IMR-90 (cell line): ENCODE measurements around the gene SOD1. TPM values are rescaled to one million over a fixed set of nuclear protein-coding genes. Genes with fewer than 3 reads are reported as not detected.

Source experiments
- ATAC-seq: fragments of 200-7000 bp; cut with Tn5 transposase; 2 replicates; pipeline ENCODE4 v1.9.1; 2020; ENCODE audit warnings: low read depth, mild to moderate bottlenecking, moderate library complexity
- BruUV-seq: library from RNA; stranded (reverse); fragments of 400-500 nt; replicated peaks from 2 replicates; lab custom pipeline; 2021; lab: Mats Ljungman, UMichigan
- CTCF ChIA-PET: fragments of 300-600 bp; formaldehyde crosslinking; extraction: SDS; loops from one replicate; lab custom pipeline; 2021; ENCODE audit warnings: antibody characterized with exemption; lab: Yijun Ruan, JAX
- POLR2A ChIA-PET: fragments of 300-600 bp; sonication (Branson Sonifier 250); formaldehyde crosslinking; loops from one replicate; lab custom pipeline; 2022; ENCODE audit warnings: antibody characterized with exemption; ENCODE audit not compliant: unreplicated experiment; lab: Charles Lee
- DNase-seq: peaks from one replicate; pipeline ENCODE4 v3.0.0; 2013
- H2AFZ ChIP-seq: replicated peaks from 2 replicates; pipeline ENCODE3; 2013; ENCODE audit warnings: low read length, mild to moderate bottlenecking; ENCODE audit not compliant: poor library complexity
- H2AK5ac ChIP-seq: 2 replicates; pipeline ENCODE4 v1.6.1; 2013; ENCODE audit warnings: low read depth, low read length, inconsistent platforms
- H2AK9ac ChIP-seq: replicated peaks from 2 replicates; pipeline ENCODE3; 2013; ENCODE audit warnings: mild to moderate bottlenecking, low read depth, low read length, moderate library complexity; ENCODE audit not compliant: poor library complexity
- H2BK120ac ChIP-seq: 2 replicates; pipeline ENCODE4 v1.6.1; 2013; ENCODE audit warnings: low read depth, low read length, inconsistent platforms
- H2BK15ac ChIP-seq: 3 replicates; pipeline ENCODE4 v1.6.1; 2013; ENCODE audit warnings: low read depth, low read length, inconsistent platforms
- H2BK20ac ChIP-seq: 2 replicates; pipeline ENCODE4 v1.6.1; 2013; ENCODE audit warnings: low read depth, mild to moderate bottlenecking, inconsistent platforms, low read length, moderate library complexity
- H2BK5ac ChIP-seq: 2 replicates; pipeline ENCODE4 v1.6.1; 2013; ENCODE audit warnings: mild to moderate bottlenecking, low read depth, low read length, inconsistent platforms; ENCODE audit not compliant: poor library complexity, severe bottlenecking
- H3K14ac ChIP-seq: replicated peaks from 2 replicates; pipeline ENCODE4 v1.6.1; 2013; ENCODE audit warnings: low read depth, low read length, inconsistent platforms
- H3K18ac ChIP-seq: 2 replicates; pipeline ENCODE4 v1.6.1; 2013; ENCODE audit warnings: low read depth, low read length, control low read depth
- H3K23ac ChIP-seq: 2 replicates; pipeline ENCODE4 v1.6.1; 2013; ENCODE audit warnings: low read depth, low read length, inconsistent platforms
- H3K27ac ChIP-seq: 2 replicates; pipeline ENCODE4 v1.5.1; 2013; ENCODE audit warnings: mild to moderate bottlenecking, control low read depth, low read length; ENCODE audit not compliant: insufficient read depth
- H3K27me3 ChIP-seq: 2 replicates; pipeline ENCODE4 v1.6.1; 2013; ENCODE audit warnings: low read length; ENCODE audit not compliant: control insufficient read depth, insufficient read depth
- H3K36me3 ChIP-seq: 2 replicates; pipeline ENCODE4 v1.6.1; 2013; ENCODE audit warnings: low read length, mixed read lengths; ENCODE audit not compliant: control insufficient read depth, insufficient read depth
- H3K4ac ChIP-seq: 2 replicates; pipeline ENCODE4 v1.6.1; 2013; ENCODE audit warnings: low read depth, low read length, inconsistent platforms
- H3K4me1 ChIP-seq: 2 replicates; pipeline ENCODE4 v1.6.1; 2013; ENCODE audit warnings: low read length, mixed read lengths; ENCODE audit not compliant: control insufficient read depth, insufficient read depth
- H3K4me2 ChIP-seq: 2 replicates; pipeline ENCODE4 v1.6.1; 2013; ENCODE audit warnings: low read depth, mild to moderate bottlenecking, control low read depth, low read length, moderate library complexity
- H3K4me3 ChIP-seq: 2 replicates; pipeline ENCODE4 v1.5.1; 2013; ENCODE audit warnings: low read depth, mild to moderate bottlenecking, control low read depth, low read length, moderate library complexity; ENCODE audit not compliant: insufficient read depth
- H3K56ac ChIP-seq: 2 replicates; pipeline ENCODE4 v1.6.1; 2013; ENCODE audit warnings: low read length, inconsistent platforms; ENCODE audit not compliant: insufficient read depth; ENCODE audit errors: extremely low read depth
- H3K79me1 ChIP-seq, 2 experiments: 2 replicates each; pipeline ENCODE4 v1.6.1; 2013; ENCODE audit warnings: low read length in 2 of 2, inconsistent platforms in 1 of 2, low read depth in 1 of 2
- H3K9ac ChIP-seq: 2 replicates; pipeline ENCODE4 v1.6.1; 2013; ENCODE audit warnings: low read depth, low read length, control low read depth
- H3K9me1 ChIP-seq: 2 replicates; pipeline ENCODE4 v1.6.1; 2013; ENCODE audit warnings: low read length, inconsistent platforms; ENCODE audit not compliant: insufficient read depth
- H3K9me3 ChIP-seq: 2 replicates; pipeline ENCODE4 v1.6.1; 2013; ENCODE audit warnings: low read length; ENCODE audit not compliant: control insufficient read depth, insufficient read depth
- H4K20me1 ChIP-seq: 2 replicates; pipeline ENCODE4 v1.6.1; 2013; ENCODE audit warnings: low read length, inconsistent platforms; ENCODE audit not compliant: insufficient read depth
- H4K5ac ChIP-seq: 2 replicates; pipeline ENCODE4 v1.6.1; 2013; ENCODE audit warnings: mild to moderate bottlenecking, low read depth, low read length, control low read depth
- H4K8ac ChIP-seq, 2 experiments: 2 replicates each; pipeline ENCODE4 v1.6.1; 2013; ENCODE audit warnings: low read depth in 2 of 2, low read length in 2 of 2, control low read depth in 1 of 2, inconsistent platforms in 1 of 2
- H4K91ac ChIP-seq: 2 replicates; pipeline ENCODE4 v1.6.1; 2013; ENCODE audit warnings: low read depth, low read length, inconsistent platforms; ENCODE audit not compliant: insufficient read depth
- CTCF ChIP-seq: conservative IDR thresholded peaks from 2 replicates; pipeline ENCODE4 v1.5.1; 2012; ENCODE audit warnings: mild to moderate bottlenecking, low read depth, low read length, improper control_type of control experiment
- ELK1 ChIP-seq: fragments of 150-350 bp; IDR thresholded peaks from 2 replicates; pipeline ENCODE4 v1.6.1; 2016; ENCODE audit warnings: low read depth, mild to moderate bottlenecking, low read length, moderate library complexity, borderline replicate concordance
- NFE2L2 ChIP-seq: fragments of 150-350 bp; IDR thresholded peaks from 2 replicates; pipeline ENCODE4 v1.6.1; 2016; ENCODE audit warnings: low read depth, mild to moderate bottlenecking, low read length
- POLR2A ChIP-seq: IDR thresholded peaks from 2 replicates; pipeline ENCODE4 v1.6.1; 2012; ENCODE audit warnings: mild to moderate bottlenecking, low read depth, low read length
- RAD21 ChIP-seq: IDR thresholded peaks from 2 replicates; pipeline ENCODE4 v1.6.1; 2012; ENCODE audit warnings: low read length, improper control_type of control experiment
- RCOR1 ChIP-seq: IDR thresholded peaks from 2 replicates; pipeline ENCODE4 v1.6.1; 2012; ENCODE audit warnings: mild to moderate bottlenecking, low read length, improper control_type of control experiment; ENCODE audit not compliant: insufficient replicate concordance
- RFX5 ChIP-seq: IDR thresholded peaks from 2 replicates; pipeline ENCODE4 v1.8.0; 2012; ENCODE audit warnings: low read depth, mild to moderate bottlenecking, low read length, moderate library complexity
- SMC3 ChIP-seq: fragments of 150-350 bp; IDR thresholded peaks from 2 replicates; pipeline ENCODE4 v1.6.1; 2016; ENCODE audit warnings: low read depth, mild to moderate bottlenecking, antibody characterized with exemption, low read length, moderate library complexity
- USF2 ChIP-seq: fragments of 150-350 bp; IDR thresholded peaks from 2 replicates; pipeline ENCODE4 v1.6.1; 2017; ENCODE audit warnings: mild to moderate bottlenecking, antibody characterized with exemption, low read length, low read depth
- WGBS, 2 experiments: methylation state at CpG; one replicate each; pipeline versions ENCODE4 v1.1.5 to v1.1.7; 2013; ENCODE audit warnings: missing lambda C conversion rate in 2 of 2; ENCODE audit not compliant: insufficient read length in 1 of 2; ENCODE audit errors: extremely low coverage in 2 of 2; 5-methylcytosine and 5-hydroxymethylcytosine counted together
- dilution Hi-C: fragments of 300-500 bp; cut with HindIII; formaldehyde crosslinking; loops from one replicate; pipeline ENCODE4 v1.14.3; 2018; ENCODE audit warnings: low sequenced_read_pairs; ENCODE audit not compliant: unreplicated experiment
- in situ Hi-C: fragments of 300-500 bp; cut with MboI; formaldehyde crosslinking; loops from 3 replicates; pipeline ENCODE4 v1.14.3; 2019; ENCODE audit warnings: low sequenced_read_pairs, inconsistent platforms, mixed read lengths
- intact Hi-C: fragments of 100-400 bp; cut with micrococcal nuclease; formaldehyde crosslinking; loops from 2 replicates; pipeline ENCODE4 v1.10.0; 2022
- polyA plus RNA-seq, 3 experiments: library from polyadenylated mRNA; depleted of rRNA; stranded (reverse); fragments of >200 nt; gene quantifications; 2 replicates each; pipeline ENCODE4 v1.2.3, GENCODE V29; 2012; ENCODE audit warnings: low replicate concordance in 1 of 3
- total RNA-seq: library from RNA; depleted of rRNA; stranded (reverse); fragments of >200 nt; gene quantifications from 2 replicates; pipeline ENCODE4 v1.2.3, GENCODE V29; 2012

Gene SOD1
- total and polyA plus RNA-seq, 2 of the 4 experiments (the other 2 are of a cell fraction): 312 to 392 TPM

GRCh38 chr21:31675960-31676359 is 16.5 kb downstream of the SOD1 start:
- in situ Hi-C loops: no loop called here
- no peaks in the 10 kb centered on the region; the same call in 1 of the 2 replicates for H4K20me1 ChIP-seq
- H3K4me2 ChIP-seq: no peak overlapping the region
- CTCF ChIA-PET: no interaction called here
- no peaks in the 10 kb centered on the region for H3K4me1 ChIP-seq
- no peak overlapping the region for H3K9ac ChIP-seq
- no peak overlapping the region for H4K5ac ChIP-seq
- H2BK15ac ChIP-seq: no peak overlapping the region
- H3K4ac ChIP-seq: no peak overlapping the region
- H3K56ac ChIP-seq: no peak overlapping the region
- no peak overlapping the region for H2AK9ac ChIP-seq
- H3K9me1 ChIP-seq: no peaks in the 10 kb centered on the region; the same call in 1 of the 2 replicates
- no peak overlapping the region for H3K27ac ChIP-seq
- H4K8ac ChIP-seq: no peak overlapping the region
- no peak for TF ChIP-seq RAD21
- TF ChIP-seq NFE2L2: no peak
- no peak for TF ChIP-seq ELK1
- TF ChIP-seq RCOR1: no peak
- TF ChIP-seq POLR2A: no peak
- no peak for TF ChIP-seq CTCF
- no peak for TF ChIP-seq RFX5
- TF ChIP-seq SMC3: no peak
- TF ChIP-seq USF2: no peak
- H4K91ac ChIP-seq: no peak overlapping the region
- H3K23ac ChIP-seq: no peak overlapping the region
- ATAC-seq: no peak
- H2BK120ac ChIP-seq: no peak overlapping the region
- no peaks in the 10 kb centered on the region for H3K9me3 ChIP-seq
- intact Hi-C loops: no loop called here
- peaks cover 13% of the 10 kb centered on the region for H3K36me3 ChIP-seq
- no CpG with 5 or more reads among the region's 2 CpGs for WGBS, 2 experiments
- H3K79me1 ChIP-seq: peaks cover 7 to 30% of the 10 kb centered on the region in 2 experiments; a peak in 3 of 4 replicates
- H3K27me3 ChIP-seq: no peaks in the 10 kb centered on the region
- POLR2A ChIA-PET: interaction anchor here (0.6 kb wide), 1 partner anchor 302 kb away, joined by 3 read pairs; no protein-coding TSS in a partner anchor
- no peak overlapping the region for H3K18ac ChIP-seq
- H3K4me3 ChIP-seq: no peak overlapping the region
- H2BK5ac ChIP-seq: no peak overlapping the region
- BruUV-seq: no TSS peak
- no peak overlapping the region for H3K14ac ChIP-seq
- DNase-seq: no peak
- H2AFZ ChIP-seq: no peak overlapping the region
- H2BK20ac ChIP-seq: no peak overlapping the region
- dilution Hi-C loops: no loop called here
- H2AK5ac ChIP-seq: no peak overlapping the region
